ENCODE measurements around the gene TMEM117. TPM values are rescaled to one million over a fixed set of nuclear protein-coding genes. Genes with fewer than 3 reads are reported as not detected.

The TMEM117 gene
- total RNA-seq, 2 experiments from 2014 or later, result 0.95 to 0.96 TPM

DNA sequence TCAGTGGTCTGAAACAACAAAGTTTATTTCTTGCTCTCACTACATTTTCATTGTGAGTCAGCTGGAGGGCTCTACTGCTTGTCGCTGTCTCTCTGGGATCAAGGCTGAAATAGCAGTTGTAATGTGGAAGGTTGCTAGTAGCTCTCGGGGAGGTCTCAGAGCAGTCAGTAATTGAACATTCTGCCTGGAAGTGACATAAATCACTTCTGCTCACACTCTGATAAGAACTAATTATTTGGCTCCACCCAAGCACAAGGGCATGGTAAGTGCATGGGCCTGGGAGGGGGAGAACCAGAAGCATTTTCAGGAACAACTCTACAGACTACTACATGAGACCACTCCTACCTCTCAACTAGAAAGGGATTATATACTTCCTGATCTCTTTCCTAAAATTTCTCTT is 128.2 kb downstream of the TMEM117 start:
- TF ChIP-seq, protein P1, sequence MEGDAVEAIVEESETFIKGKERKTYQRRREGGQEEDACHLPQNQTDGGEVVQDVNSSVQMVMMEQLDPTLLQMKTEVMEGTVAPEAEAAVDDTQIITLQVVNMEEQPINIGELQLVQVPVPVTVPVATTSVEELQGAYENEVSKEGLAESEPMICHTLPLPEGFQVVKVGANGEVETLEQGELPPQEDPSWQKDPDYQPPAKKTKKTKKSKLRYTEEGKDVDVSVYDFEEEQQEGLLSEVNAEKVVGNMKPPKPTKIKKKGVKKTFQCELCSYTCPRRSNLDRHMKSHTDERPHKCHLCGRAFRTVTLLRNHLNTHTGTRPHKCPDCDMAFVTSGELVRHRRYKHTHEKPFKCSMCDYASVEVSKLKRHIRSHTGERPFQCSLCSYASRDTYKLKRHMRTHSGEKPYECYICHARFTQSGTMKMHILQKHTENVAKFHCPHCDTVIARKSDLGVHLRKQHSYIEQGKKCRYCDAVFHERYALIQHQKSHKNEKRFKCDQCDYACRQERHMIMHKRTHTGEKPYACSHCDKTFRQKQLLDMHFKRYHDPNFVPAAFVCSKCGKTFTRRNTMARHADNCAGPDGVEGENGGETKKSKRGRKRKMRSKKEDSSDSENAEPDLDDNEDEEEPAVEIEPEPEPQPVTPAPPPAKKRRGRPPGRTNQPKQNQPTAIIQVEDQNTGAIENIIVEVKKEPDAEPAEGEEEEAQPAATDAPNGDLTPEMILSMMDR (IDR thresholded peaks at IDR 0.05), result no peak
- Mint-ChIP-seq H3K36me3 (ENCODE audit: low read depth) (no peaks in the 10 kb centered on the region), H3K4me3 (no peak overlapping the region), H3K27me3 (no peaks in the 10 kb centered on the region), H3K9me3 (peaks cover 5% of the 10 kb centered on the region), H3K4me1 (ENCODE audit: low read depth) (no peaks in the 10 kb centered on the region), H3K27ac (no peak overlapping the region)
- DNase-seq (no peak), ATAC-seq (no peak)
- CTCF ChIA-PET, result interaction anchor here (0.7 kb wide), 1 partner anchor 9 kb away, joined by 4 read pairs; no protein-coding TSS in a partner anchor
- POLR2A ChIA-PET, result no interaction called here
- intact Hi-C loops (cut with micrococcal nuclease), result no loop called here

DNA sequence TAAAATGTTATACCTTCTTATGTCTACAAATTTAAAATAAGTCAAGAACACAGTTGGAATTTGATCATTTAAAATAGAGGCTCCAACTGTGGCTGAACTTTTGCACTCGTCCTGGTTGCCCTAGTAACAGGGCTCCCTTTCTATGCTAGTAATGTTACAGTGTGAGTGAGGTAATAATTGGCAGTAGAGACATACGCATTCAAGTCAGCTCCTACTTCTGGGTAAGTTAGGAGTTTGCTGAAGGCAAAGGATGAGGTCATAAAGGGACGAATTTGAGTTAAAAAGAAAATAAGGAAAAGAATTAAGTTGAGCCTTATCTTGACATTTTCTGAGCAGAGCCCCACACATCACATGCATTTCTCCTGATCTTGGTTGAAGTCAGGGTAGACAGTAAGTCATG is 129.1 kb downstream of the TMEM117 start:
- Mint-ChIP-seq H3K27me3 (no peaks in the 10 kb centered on the region), H3K27ac (no peak overlapping the region), H3K4me1 (ENCODE audit: low read depth) (no peaks in the 10 kb centered on the region), H3K4me3 (no peak overlapping the region), H3K36me3 (ENCODE audit: low read depth) (peaks cover 3% of the 10 kb centered on the region), H3K9me3 (peaks cover 5% of the 10 kb centered on the region)
- TF ChIP-seq, protein P1 (IDR thresholded peaks at IDR 0.05), result no peak
- DNase-seq, result no peak
- CTCF ChIA-PET, result no interaction called here
- intact Hi-C loops (cut with micrococcal nuclease), result no loop called here
- ATAC-seq, result no peak
- POLR2A ChIA-PET, result no interaction called here

DNA sequence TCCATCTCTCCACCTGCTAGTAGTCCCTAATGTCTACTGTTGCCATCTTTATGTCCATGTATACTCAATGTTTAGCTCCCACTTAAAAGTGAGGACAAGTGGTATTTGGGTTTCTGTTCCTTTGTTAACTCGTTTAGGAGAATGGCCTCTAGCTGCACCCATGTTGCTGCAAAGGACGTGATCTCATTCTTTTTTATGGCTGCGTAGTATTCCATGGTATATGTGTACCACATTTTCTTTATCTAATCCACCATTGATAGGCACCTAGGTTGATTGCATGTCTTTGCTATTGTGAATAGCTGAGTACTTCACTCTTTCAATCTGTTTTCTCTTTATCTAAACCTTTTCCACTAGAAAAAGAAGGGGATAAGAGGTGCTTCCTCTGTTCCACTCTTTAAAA is 130.0 kb downstream of the TMEM117 start:
- ATAC-seq (no peak), DNase-seq (no peak)
- no peak overlapping the region for H3K4me3 Mint-ChIP-seq
- no peaks in the 10 kb centered on the region for H3K27me3 Mint-ChIP-seq
- H3K36me3 Mint-ChIP-seq (ENCODE audit: low read depth), result peaks cover 3% of the 10 kb centered on the region
- no peak overlapping the region for H3K27ac Mint-ChIP-seq
- CTCF ChIA-PET, result no interaction called here
- POLR2A ChIA-PET, result no interaction called here
- intact Hi-C loops (cut with micrococcal nuclease), result no loop called here
- TF ChIP-seq, protein P1 (IDR thresholded peaks at IDR 0.05), result no peak
- H3K4me1 Mint-ChIP-seq (ENCODE audit: low read depth), result no peaks in the 10 kb centered on the region
- peaks cover 5% of the 10 kb centered on the region for H3K9me3 Mint-ChIP-seq

DNA sequence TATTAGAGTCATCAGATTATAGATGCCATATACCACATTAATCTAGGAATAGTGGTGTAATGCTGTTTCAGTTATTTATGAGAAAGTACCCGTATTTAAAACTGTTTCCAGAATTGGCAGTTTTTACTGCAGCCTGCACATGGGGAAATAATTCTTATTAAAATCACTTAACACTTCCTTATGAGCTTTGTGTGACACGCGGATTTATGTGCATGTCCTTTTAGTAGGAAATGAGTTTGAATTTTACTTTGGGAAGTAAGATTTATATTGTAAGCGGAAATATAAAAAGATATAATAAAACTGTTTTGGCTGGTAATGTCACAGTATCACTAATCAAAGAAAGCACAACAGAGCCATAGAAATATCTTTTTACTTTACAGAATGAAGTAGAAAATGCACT is 132.9 kb downstream of the TMEM117 start:
- peaks cover 3% of the 10 kb centered on the region for H3K36me3 Mint-ChIP-seq (ENCODE audit: low read depth)
- ChIA-PET POLR2A (no interaction called here), CTCF (no interaction called here)
- H3K4me1 Mint-ChIP-seq (ENCODE audit: low read depth), result no peaks in the 10 kb centered on the region
- intact Hi-C loops (cut with micrococcal nuclease), result no loop called here
- TF ChIP-seq, protein P1 (IDR thresholded peaks at IDR 0.05), result no peak
- H3K4me3 Mint-ChIP-seq, result no peak overlapping the region
- ATAC-seq, result no peak
- H3K27me3 Mint-ChIP-seq, result no peaks in the 10 kb centered on the region
- H3K9me3 Mint-ChIP-seq, result peaks cover 5% of the 10 kb centered on the region
- no peak overlapping the region for H3K27ac Mint-ChIP-seq
- no peak for DNase-seq

DNA sequence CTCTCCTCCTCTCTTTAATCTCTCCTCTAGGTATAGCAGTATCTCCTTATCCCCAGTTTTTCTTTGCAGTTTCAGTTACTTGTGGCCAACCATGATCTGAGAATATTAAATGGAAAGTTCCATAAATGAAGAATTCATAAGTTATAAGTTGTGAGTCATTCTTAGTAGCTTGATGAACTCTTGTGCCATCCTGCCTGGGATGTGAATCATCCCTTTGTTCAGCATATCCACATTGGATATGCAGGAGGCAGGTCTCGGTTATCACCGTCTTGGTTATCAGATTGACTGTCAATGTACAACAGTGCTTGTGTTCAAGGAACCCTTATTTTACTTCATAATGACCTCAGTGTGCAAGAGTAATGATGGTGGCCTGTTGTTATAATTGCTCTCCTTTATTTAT is 134.0 kb downstream of the TMEM117 start:
- intact Hi-C loops (cut with micrococcal nuclease), result no loop called here

More for the DNA sequence above, 134.0 kb downstream of the TMEM117 start:
- no peaks in the 10 kb centered on the region for H3K4me1 Mint-ChIP-seq (ENCODE audit: low read depth)
- DNase-seq, result no peak
- ATAC-seq, result no peak
- H3K4me3 Mint-ChIP-seq, result no peak overlapping the region
- peaks cover 3% of the 10 kb centered on the region for H3K36me3 Mint-ChIP-seq (ENCODE audit: low read depth)
- CTCF ChIA-PET, result no interaction called here
- TF ChIP-seq, protein P1 (IDR thresholded peaks at IDR 0.05), result no peak
- no peaks in the 10 kb centered on the region for H3K27me3 Mint-ChIP-seq
- POLR2A ChIA-PET, result no interaction called here
- H3K9me3 Mint-ChIP-seq, result peaks cover 5% of the 10 kb centered on the region
- H3K27ac Mint-ChIP-seq, result no peak overlapping the region

Measured in activated CD8-positive, alpha-beta T cell treated with anti-CD3 and anti-CD28 coated beads for 36 hours (primary cell).